Thyroid gland (tissue), 4 donors: ENCODE results near the gene FAM241B. TPM values are rescaled to one million over a fixed set of nuclear protein-coding genes. Genes with fewer than 3 reads are reported as not detected.

Experiments
- DNase-seq, 2 donors: peaks; one replicate each; pipeline ENCODE4 v3.0.0-alpha.2; 2019
- H3K27ac ChIP-seq, 3 donors: fragments of 200-600 bp; sonication (generic); 1 replicate in 2 of 3; 2 replicates in 1 of 3; pipeline ENCODE4 v1.5.1; 2016 to 2019; ENCODE audit warnings: mild to moderate bottlenecking in 1 of 3, moderate library complexity in 1 of 3
- H3K27me3 ChIP-seq: fragments of 200-600 bp; sonication (generic); one replicate; pipeline ENCODE4 v1.5.1; 2019
- H3K36me3 ChIP-seq, 2 donors: fragments of 200-600 bp; sonication (generic); one replicate each; pipeline ENCODE4 v1.5.1; 2016 to 2019
- H3K4me1 ChIP-seq, 2 donors: fragments of 200-600 bp; sonication (generic); one replicate each; pipeline ENCODE4 v1.5.1; 2017 to 2019
- H3K4me3 ChIP-seq, 3 donors: fragments of 200-600 bp; sonication (generic); replicated peaks in 1 of 3; 1 replicate in 2 of 3; 2 replicates in 1 of 3; pipeline ENCODE4 v1.5.1; 2016; ENCODE audit warnings: mild to moderate bottlenecking in 1 of 3
- H3K9me3 ChIP-seq: fragments of 200-600 bp; sonication (generic); one replicate; pipeline ENCODE4 v1.5.1; 2017
- POLR2A ChIP-seq, 2 donors: fragments of 450-650 bp; IDR thresholded peaks; one replicate each; pipeline ENCODE4 v1.6.1; 2017; ENCODE audit warnings: antibody characterized with exemption in 2 of 2, mild to moderate bottlenecking in 2 of 2, moderate library complexity in 1 of 2
- WGBS, 2 donors: methylation state at CpG; one replicate each; pipeline ENCODE4 v1.1.5; 2017; 5-methylcytosine and 5-hydroxymethylcytosine counted together
- intact Hi-C: fragments of 100-400 bp; cut with DNase I; formaldehyde crosslinking; loops from one replicate; pipeline ENCODE4 v1.15.1; 2023
- total RNA-seq, 4 donors: library from RNA; depleted of rRNA; stranded (reverse); fragments of >200 nt; gene quantifications; one replicate each; pipeline ENCODE4 v1.2.3, GENCODE V29; 2016
- TF ChIP-seq, protein P1 (sequence below), 6 experiments: fragments of 200-600 bp in 3 of 6; fragments of 450-650 bp in 3 of 6; sonication (generic) in 3 of 6; IDR thresholded peaks; one replicate each; pipeline ENCODE4 v1.5.1; 2016 to 2019; ENCODE audit warnings: antibody characterized with exemption in 6 of 6, mild to moderate bottlenecking in 2 of 6, inconsistent platforms in 1 of 6, moderate library complexity in 1 of 6

FAM241B gene
- total RNA-seq, 4 donors from 2014 or later = 2.1 to 7.2 (median 4.6) TPM

DNA sequence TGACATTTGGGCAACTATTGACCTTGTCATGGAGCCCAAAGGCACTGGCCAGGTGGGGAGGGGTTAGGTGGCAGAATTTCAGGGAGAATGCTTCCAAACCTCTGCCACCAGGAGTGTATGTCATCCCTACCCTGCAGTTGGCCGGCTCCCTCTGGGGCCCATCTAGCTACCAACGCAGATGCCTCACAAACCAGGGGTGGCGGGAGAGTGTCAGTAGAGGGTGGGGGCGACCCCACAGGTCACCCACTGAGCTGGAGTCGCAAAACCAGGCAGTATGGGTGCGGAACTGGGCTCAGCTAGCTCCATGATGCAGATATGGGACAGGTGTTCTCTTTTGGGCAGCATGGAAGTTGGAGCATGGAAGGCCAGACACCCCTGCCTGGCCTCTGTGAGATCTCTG is 51.4 kb downstream of the FAM241B start:
- no peak for DNase-seq
- Histone ChIP-seq H3K27me3 (no peaks in the 10 kb centered on the region), H3K27ac (no peak overlapping the region), H3K4me3 (no peak overlapping the region), H3K4me1 (peaks cover 22 to 25% of the 10 kb centered on the region in 2 donors), H3K36me3 (no peaks in the 10 kb centered on the region), H3K9me3 (no peaks in the 10 kb centered on the region)
- 91 to 96% methylated on average over 5 to 6 of the region's 6 CpGs for WGBS, 2 donors
- intact Hi-C loops = no loop called here
- TF ChIP-seq, protein P1, sequence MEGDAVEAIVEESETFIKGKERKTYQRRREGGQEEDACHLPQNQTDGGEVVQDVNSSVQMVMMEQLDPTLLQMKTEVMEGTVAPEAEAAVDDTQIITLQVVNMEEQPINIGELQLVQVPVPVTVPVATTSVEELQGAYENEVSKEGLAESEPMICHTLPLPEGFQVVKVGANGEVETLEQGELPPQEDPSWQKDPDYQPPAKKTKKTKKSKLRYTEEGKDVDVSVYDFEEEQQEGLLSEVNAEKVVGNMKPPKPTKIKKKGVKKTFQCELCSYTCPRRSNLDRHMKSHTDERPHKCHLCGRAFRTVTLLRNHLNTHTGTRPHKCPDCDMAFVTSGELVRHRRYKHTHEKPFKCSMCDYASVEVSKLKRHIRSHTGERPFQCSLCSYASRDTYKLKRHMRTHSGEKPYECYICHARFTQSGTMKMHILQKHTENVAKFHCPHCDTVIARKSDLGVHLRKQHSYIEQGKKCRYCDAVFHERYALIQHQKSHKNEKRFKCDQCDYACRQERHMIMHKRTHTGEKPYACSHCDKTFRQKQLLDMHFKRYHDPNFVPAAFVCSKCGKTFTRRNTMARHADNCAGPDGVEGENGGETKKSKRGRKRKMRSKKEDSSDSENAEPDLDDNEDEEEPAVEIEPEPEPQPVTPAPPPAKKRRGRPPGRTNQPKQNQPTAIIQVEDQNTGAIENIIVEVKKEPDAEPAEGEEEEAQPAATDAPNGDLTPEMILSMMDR (IDR thresholded peaks at IDR 0.05) = no peak
- no peak for TF ChIP-seq POLR2A (IDR thresholded peaks at IDR 0.05)

DNA sequence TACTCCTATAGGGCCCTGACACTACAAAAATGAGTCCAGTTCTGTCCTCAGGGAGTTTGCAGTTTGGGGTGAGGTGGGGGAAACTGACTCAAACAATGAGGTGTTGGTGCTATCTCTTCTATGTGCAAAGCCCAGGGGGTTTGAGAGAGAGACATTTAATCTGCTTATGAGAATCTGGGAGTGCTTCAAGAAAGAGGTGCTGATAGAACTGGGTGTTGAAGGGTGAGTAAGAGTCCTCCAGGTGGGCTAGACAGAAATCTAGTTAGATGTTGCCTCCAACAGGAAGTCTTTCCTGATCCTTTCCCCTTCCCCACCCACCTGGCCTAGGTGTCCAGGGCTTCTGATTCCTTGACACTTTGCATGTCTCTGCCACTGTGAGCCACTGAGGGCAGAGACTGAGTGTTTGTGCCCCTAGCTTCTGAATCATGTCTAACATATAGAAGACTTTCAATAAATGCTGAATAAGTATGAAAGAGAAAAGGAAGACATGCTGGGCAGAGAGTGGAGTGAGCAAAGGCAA is 53.0 kb downstream of the FAM241B start:
- Histone ChIP-seq H3K27me3 (no peaks in the 10 kb centered on the region), H3K9me3 (no peaks in the 10 kb centered on the region), H3K4me1 (peaks cover 24 to 28% of the 10 kb centered on the region in 2 donors), H3K4me3 (no peak overlapping the region), H3K36me3 (no peaks in the 10 kb centered on the region), H3K27ac (no peak overlapping the region)
- intact Hi-C loops = no loop called here
- DNase-seq = no peak
- TF ChIP-seq, protein P1 (IDR thresholded peaks at IDR 0.05) = no peak
- no peak for TF ChIP-seq POLR2A (IDR thresholded peaks at IDR 0.05)

Other genes starting within 250 kb of the FAM241B start
- not detected for gene TACR2, start 213.3 kb upstream of the FAM241B start, total RNA-seq
- 10 to 100 TPM in 3 of 4 donors, 1 to 10 TPM in 1; 9.0 to 23.1 (median 17.2) TPM for gene TSPAN15, start 178.8 kb upstream of the FAM241B start, total RNA-seq
- 1 to 10 TPM in 1 of 4 donors, not detected in 3; 1.9 TPM for gene NEUROG3, start 56.8 kb upstream of the FAM241B start, total RNA-seq
- 1 to 10 TPM in 1 of 4 donors, under 1 TPM in 3; 0.22 to 2.4 (median 0.41) TPM for gene COL13A1, start 171.7 kb downstream of the FAM241B start, total RNA-seq